GM19025 (cell line): ENCODE data around the gene C2CD3.

ENCODE experiments used
- ATAC-seq: cut with Tn5 transposase; IDR thresholded peaks from one replicate; pipeline ENCODE4 v1.9.1; 2021; ENCODE audit warnings: mild to moderate bottlenecking, low read depth, moderate library complexity; ENCODE audit not compliant: unreplicated experiment

Gene C2CD3, protein sequence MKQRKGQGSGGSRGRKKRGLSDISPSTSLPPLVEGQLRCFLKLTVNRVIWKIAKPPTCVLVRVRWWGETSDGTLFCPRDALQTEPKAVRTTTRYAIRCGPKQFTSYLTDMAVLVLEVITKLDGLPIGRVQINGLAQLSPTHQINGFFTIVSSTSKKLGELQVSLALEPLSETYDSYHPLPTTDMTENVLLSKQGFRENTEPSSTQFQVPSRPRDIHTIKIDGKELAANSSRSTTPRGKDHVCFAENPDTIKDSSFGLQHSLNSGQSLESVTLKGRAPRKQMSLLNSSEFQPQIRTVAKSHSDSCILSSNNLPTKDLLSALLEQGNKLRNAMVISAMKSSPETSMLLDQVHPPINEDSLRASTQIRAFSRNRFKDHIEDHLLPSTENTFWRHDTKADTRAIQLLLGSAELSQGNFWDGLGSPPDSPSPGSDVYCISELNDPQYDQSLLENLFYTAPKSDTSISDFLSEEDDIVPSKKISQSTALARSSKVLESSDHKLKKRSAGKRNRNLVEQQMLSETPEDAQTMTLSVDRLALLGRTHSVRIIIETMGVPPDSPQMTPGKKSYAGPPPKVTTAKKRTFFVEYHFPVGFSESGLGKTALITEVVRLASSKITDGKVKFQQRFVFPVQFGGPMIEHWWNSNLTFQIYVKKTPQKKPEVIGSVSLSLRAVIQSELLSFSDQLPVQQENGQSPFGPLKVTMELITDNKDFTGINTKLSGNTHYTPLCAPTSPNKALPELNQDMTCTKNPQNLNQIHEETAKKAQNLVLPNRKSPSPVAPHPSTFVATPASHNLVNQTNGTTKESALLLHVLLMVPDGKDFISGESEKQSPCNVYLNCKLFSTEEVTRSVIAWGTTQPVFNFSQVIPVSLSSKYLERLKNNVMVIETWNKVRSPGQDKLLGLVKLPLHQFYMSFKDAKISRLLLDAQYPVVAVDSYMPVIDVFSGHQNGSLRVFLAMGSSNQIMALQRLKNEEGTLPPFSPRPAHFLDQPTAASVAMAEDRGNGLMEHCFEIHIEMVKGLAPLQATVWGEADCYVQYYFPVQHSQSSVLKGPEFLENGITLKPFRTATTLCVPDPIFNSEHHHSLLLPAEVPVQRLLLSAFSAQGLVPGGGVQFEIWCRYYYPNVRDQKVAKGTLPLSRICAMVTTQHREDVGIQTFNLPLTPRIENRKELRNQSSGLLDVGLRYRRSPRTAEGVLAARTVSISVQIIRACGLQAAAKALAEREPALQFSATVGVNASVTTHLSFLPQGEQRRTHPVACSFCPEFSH (N-terminal part only)

DNA sequence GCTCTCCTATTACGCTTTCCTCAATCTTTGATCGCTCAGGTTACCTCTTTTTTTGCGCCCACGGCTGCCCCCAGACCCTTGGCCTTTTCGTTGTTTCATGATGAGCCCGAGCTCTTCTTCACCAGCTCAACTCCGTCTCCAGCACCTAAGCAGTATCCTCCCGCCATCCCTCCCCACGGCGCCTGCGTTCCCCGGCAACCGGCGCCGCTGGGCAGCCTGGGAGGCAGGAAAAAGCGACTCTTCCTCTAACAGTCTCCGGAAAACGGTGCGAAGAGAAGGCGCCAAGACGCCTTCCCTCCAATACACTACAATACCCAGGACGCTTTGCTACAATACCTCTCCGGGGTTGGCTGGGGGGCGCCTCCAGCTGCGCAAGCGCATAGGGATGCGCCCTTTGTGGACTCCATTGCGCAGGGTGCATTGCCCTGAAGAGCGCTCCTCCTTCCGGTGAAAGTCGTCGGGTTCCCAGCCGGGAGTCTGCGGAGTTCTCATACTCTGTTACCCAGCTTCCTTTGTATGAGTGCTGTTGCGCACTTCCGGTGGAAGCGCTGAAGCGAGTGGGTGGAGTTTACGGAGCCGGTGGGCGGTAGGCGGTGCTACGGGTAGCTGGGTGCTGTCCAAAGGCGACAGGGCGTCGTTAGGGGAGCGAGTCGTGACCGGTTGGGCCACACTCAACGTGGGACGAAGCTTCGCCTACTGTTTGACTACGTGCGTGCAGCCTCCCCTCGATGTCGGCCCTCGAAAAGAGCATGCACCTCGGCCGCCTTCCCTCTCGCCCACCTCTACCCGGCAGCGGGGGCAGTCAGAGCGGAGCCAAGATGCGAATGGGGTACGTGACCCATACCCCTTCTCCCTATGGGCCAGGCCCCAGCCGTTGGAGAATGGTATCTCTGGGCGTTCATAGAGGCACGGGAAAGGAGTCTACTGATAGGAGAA is at the start of gene C2CD3, which contains the start of gene PPME1:
TSS of gene C2CD3 (minus strand) at position 309 of the 936 bp plus-strand sequence. CDS start at position 99, 210 bp downstream.
TSS of gene PPME1 (plus strand) at position 596 of the 936 bp plus-strand sequence. CDS start at position 729, 133 bp downstream.
- ATAC-seq: peak; percentile 97

DNA sequence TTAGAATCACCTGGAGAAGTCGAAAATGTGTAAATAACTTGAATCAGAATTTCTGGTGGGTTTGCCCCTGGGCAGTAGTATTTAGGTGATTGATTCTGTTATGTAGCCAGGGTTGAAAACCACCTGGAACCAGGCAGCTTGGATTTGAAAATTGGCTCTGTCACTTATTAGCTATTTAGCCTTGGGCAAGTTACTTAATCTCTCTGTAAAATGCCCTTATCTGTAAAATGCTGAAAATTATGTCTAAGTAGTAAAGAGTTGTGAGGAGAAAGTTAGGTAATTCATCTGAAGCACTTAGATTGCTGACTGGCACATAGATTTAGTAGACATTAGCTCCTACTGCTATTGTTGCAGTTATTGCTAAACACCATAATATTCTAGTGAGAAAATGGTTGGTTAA is 49.6 kb upstream of the C2CD3 start:
- ATAC-seq: no peak

DNA sequence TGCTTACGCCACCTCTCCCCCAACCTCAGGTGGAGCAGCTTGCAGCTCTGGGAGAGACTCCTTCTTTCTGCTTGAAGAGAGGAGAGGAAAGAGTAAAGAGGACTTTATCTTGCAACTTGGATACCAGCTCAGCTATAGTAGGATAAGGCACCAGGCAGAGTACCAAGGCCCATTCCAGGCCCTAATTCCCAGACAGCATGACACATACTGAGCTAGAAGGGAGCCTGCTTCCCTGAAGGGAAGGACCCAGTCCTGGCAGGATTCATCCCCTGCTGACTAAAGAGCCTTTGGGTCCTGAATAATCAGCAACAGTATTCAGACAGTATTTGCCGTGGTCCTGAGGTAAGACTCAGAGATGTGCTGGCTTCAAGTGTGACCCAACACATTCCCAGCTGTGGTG is 41.7 kb upstream of the C2CD3 start:
- no peak for ATAC-seq

DNA sequence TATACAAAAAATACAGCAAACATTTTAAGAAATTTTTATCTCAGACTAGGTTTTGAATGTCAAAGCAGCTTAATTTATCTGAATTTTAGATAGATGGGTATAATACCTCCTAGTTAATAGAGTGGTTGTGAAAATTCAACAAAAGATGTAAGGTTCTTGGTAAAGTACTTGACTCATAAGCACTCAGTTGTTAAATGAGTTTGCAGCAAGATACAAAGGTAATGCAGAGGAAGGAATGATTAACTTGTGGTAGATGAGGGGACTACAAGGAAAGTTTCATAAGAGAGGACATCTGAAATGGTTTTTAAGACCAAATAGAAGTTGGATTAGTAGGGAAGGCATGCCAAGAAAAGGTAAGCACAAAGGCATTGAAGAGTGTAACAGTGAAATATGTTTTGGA is 37.7 kb upstream of the C2CD3 start:
- ATAC-seq: no peak

DNA sequence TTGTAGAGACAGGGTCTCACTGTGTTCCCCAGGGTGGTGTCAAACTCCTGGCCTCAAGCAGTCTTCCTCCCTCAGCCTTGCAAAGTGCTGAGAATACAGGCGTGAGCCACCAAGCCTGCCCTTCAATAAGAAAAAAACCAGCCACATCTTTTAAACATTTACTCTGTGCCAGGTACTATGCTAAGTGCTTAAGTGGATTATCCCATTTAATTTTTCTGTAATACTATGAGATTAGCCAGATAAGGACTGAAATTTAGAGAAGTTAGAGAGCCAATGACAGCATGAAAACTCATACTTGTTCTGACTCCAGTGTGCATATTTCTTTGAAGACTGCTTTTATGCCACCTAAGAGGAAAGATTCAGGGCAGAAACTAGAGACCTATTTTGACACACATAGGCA is 35.9 kb upstream of the C2CD3 start:
- ATAC-seq: no peak

DNA sequence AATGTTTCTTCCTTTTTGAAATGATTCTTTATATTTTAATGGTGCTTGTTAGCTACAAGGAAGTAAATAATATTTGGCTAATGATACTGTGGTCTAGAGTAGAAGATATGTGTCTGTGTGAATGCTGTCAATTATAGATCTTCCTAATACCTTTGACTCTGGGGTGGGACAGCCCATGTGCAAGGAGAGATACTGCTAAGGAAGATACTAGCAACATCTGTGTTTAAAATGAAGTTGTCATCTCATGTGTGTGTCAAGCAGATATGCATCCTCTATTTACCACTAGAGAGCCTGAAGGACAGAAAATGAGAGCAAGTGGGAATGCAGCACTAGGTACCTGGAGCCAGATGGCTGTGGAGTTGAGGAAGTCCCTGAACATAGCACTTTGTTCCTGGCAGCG is 34.4 kb upstream of the C2CD3 start:
- ATAC-seq: no peak

DNA sequence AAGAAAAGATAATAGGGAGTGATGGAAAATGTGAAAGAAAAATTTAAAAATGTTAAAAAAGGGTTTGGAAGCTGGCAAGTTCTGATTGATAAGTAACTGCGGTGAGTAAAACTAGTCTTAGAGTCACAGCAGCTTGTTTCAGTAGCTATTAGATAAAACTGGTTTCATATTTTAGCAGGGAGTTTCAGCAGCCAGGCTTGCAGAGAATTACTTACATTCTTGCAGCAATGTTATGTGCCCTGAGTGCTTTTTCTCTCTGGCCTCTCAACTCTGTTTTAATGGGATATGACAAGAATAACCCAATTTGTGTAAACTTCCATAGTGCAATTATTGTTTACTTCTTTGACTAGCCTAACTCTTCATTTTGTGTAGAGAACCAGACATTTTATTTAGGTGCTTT is 33.9 kb upstream of the C2CD3 start:
- ATAC-seq: no peak

DNA sequence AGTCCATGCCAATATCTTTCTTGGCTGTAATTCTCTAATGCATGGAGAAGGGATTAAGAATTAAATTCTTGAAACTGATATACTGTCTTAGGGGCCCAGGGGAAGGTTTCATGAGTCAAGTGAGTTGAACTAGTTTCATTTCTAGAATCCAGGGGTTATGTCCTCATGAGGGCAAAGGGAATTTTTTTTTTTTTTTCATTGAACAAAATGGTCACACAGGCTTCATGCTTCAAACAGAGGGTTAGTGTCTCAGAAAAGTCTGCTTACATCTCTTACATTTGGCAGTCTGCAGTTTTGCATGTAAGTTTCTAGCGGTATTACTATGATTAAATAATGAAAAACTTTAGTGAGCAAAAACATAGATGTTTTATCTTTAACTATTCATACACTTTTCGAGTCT is 33.2 kb upstream of the C2CD3 start:
- no peak for ATAC-seq

DNA sequence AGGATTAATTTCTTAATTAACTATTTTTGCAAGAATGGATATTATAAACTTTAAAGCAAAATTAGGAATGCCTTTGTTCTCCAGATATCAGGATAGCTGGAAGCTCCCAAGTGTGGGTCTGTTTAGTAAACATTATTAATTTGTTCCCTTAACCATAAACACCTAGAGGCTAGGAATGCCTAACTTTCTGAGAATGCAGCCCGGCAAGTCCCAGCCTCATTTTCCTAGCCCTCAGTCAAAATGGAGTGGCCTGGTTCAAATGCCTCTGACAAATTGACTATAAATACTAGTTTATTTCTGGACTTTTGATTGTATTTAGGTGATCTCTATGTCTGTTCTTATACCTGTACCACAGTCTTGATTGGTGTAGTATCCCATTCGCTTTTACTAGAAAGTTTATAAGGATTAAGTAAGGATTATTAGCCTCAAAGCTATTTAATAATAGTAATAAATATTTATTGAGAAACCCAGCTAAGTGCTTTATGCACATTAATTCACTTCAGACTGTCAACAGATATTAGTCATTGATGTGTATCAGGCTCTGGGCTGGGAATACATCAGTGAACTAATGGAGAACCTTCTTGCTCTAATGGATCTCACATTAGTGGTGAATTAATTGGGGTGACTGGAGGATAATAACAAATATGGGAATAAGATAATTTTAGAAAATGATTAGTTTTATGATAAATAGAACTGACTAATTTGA is 26.1 kb upstream of the C2CD3 start:
- ATAC-seq: no peak

DNA sequence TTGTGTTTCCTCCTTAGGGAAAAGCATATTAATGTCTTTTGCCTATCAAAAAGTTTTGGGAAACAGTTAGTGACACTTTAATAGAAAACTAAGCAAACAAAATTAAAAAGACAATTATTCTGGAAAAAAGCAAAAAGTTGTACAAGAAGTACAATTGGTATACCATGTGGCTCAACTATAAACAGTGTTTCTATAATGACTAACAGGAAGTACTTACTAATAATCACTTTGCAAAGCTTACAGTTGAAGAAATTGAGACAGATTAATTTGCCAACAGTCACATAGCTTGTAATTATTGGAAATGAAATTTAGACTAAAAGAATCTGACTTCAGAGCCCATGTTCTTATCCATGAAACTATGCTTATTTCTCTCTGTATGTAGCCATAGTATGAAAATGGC is 25.0 kb upstream of the C2CD3 start:
- no peak for ATAC-seq

DNA sequence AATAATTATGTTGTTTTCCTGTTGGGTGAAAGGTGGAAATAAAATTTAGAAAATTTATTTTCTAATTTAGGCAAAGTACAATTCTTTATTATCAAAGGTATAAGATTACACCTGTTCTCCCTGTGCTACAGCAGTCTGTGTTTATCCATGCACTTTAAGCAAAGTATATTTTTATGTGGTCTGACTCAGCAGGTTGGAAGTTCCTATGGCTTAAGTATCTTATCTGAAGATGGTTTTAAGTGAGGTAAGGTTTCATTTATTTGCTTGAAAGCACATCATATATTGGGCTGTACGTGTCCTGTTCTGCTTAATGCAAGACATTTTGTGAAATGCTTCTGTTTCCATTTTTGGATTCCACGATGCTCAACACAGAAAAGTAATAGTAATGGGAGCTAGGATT is 14.9 kb upstream of the C2CD3 start:
- no peak for ATAC-seq

DNA sequence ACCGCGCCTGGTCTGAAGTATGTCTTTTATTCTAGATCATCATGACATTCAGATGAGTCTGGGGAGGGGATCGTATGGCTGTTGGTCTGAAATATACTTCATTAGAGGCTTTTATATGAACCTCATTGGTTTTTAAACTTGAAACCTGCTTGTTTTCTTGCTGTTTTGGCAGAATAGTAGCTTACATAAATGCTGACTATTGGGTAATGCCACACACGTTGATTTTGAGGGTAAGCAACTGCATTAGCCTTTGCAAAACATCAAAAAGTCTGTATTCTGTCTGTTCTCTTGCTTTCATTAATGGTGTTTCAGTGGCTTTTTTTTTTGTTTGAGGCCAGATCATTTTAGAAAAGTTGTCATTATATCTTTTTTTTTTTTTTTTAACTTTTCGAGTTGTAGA is 14.5 kb upstream of the C2CD3 start:
- ATAC-seq: no peak

DNA sequence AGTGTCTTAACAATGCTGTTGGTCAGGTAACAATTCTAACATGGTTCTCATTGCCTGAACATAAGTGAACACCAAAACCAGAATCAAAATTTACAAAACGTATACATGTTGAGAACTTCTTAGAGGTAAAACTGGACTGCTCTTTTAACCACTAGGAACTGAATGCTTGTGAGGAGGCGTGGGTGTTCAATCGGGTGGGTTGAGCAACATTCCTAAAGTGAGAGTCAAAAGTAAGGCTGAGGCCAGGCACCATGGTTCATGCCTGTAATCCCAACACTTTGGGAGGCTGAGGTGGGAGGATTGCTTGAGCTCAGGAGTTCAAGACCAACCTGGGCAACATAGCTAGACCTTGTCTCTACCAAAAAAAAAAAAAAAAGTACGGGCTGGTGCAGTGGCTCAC is 11.8 kb upstream of the C2CD3 start:
- ATAC-seq: no peak

DNA sequence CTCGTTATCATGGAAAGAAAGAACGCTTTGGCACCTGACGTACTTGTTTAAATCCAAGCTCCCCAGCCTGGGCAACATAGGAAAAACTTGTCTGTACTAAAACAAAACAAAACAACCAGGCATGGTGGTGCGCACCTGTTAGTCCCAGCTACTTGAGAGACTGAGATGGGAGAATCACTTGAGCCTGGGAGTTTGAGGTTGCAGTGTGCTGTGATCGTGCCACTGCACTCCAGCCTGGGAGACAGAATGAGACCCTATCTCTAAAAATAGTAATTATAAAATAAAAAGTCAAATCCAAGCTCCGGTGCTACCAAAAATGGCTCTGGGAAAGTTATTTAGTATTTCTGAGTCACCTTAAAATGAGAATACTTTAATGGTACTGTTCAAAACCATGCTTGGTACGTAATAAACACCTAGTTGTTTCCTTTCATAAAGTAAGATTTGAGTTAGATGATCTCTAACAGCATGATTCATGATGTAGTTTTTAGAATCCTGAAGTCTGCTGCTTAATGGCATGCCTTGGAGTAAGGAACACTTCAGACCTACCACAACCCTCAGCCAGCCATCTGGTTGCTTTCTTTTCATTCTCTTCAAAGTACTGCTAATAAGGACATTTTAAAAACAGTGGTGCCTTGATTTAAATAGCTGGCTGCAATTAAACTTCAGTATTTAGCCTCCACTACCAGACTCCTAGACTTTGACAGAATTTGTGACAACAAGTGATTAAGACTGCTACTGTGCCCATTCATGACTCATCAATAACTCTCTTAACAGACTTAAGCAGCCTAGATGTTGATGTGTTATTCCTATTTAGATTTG is 8.6 kb upstream of the C2CD3 start:
- ATAC-seq: no peak

DNA sequence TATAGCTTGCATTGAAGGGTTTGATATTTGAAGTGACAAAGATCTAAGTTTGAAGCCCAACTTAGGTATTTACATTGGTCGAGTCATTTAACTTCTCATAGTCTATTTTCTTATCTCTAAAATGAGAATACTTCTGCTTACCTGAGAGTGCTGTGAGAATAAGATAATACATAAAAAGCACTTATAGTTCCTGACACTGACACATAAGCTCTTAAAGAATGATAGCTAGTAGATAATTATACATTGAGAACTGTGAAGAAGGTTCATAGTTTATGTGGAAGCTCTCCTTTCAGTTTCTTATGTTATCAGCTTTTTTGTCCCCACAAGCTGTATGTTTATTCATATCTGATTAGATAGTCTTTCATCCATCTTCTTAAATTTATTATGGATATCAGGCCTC is 5.1 kb upstream of the C2CD3 start:
- ATAC-seq: no peak

DNA sequence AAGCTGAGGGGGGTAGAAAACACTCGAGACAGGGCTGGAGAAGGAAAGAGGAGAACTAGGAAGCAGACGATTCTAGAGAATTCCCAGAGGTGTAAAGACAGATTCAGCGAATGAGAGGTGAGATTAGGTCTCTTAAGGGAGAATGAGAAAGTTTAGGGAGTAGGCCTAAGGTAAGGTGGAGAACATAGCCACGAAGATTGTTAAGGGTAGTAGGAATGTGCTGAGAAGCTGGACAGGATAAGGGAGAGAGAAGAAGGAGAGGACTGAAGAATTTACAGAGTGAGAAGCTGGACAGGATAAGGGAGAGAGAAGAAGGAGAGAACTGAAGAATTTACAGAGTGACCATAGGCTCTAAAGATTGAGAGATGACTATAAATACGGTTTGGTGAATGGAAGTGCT is 1.2 kb upstream of the C2CD3 start:
- no peak for ATAC-seq

DNA sequence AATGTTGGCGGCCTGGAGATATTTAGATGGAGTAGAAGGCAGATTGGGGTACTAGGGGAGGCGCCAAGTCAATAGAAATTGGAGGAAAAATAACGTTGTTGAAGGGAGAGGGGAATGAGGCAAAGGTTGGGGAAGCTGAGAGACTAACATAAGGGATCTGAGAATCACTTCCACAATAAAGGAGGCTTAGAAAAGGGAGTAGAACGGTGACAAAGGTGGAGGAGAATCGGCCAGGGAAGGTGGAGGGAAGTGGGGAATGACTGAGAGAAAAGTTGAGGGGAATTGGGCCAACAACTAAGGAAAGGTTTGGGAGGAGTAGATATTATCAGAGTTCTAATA is 797 bp upstream of the C2CD3 start:
- no peak for ATAC-seq

DNA sequence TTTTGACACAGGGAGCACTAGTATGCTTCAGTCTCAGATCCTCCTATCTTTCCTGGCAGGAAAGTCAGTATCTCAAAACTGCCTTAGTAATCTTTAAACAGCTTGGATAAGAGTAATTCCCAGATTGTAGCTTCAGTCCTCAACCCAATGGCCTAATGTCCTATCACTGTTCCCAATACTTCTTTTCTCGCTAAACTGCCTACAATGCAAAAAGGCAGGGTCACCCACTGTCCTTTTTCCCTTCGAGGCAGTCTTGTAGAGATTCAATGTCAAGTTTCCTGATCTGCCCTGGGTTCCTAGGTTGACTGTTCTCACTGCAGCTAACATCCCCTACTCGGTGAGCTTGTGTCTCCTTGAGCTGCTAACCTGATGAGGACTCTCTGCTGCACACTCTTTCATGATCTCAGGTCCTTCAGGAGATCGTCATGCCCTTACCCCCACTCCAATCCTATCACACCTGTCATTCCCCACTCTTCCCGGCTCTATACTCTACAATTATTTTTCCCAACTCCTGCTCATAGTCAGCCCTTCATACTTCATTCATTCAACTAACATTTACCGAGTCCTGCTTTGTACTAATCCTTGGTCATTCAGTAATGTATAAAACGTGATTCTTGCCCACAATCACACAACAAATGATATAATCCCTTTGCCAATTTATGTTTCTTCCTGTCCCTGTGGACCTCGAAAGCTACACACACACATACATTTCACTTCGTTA is 904 bp downstream of the C2CD3 start:
- no peak for ATAC-seq
